Nephron progenitor cell (in vitro differentiated cells): ENCODE measurements around the gene TEDDM1.

ENCODE experiments used
- DNase-seq: peaks from one replicate; pipeline ENCODE4 v3.0.0; 2021
- H3K27ac Mint-ChIP-seq: 2 replicates; pipeline ENCODE4 v1.8.0; 2021; ENCODE audit warnings: mild to moderate bottlenecking, moderate library complexity, mixed read lengths
- H3K27me3 Mint-ChIP-seq: 2 replicates; pipeline ENCODE4 v1.8.0; 2021; ENCODE audit warnings: mild to moderate bottlenecking, low read depth, mixed read lengths; ENCODE audit not compliant: poor library complexity
- H3K36me3 Mint-ChIP-seq: 2 replicates; pipeline ENCODE4 v1.8.0; 2021; ENCODE audit warnings: low read depth, mixed read lengths
- H3K4me1 Mint-ChIP-seq: 2 replicates; pipeline ENCODE4 v1.8.0; 2021; ENCODE audit warnings: mixed read lengths
- H3K4me3 Mint-ChIP-seq: 2 replicates; pipeline ENCODE4 v1.8.0; 2021; ENCODE audit warnings: mild to moderate bottlenecking, moderate library complexity, mixed read lengths
- H3K9me3 Mint-ChIP-seq: 2 replicates; pipeline ENCODE4 v1.8.0; 2021; ENCODE audit warnings: mild to moderate bottlenecking, moderate library complexity, mixed read lengths
- TF ChIP-seq, protein P1 (sequence below): fragments of 200-600 bp; sonication (generic); IDR thresholded peaks from 2 replicates; pipeline ENCODE4 v1.5.0; 2021; ENCODE audit warnings: antibody characterized with exemption

The TEDDM1 gene

DNA sequence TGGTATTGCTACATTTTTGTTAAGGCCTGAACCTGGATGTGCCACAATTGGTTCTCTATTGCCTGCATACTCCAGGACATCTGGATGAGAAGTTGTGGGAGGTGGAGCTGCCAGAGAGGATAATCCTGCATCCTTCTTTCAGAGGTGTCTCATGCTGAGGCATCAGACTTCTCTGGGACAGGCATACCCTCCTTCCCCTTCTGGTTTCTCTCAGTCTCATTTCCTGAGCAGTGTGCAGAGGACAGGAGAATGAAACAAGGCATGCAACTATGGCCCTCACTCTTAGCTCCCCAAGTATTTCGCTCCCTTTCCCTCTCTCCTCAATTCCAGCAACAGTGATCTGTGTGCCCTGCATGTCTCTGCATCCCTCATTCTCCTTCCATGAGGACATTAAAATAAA is 41.9 kb upstream of the TEDDM1 start:
- Mint-ChIP-seq H3K9me3 (peaks cover 26% of the 10 kb centered on the region), H3K27ac (no peak overlapping the region), H3K4me3 (no peak overlapping the region), H3K36me3 (peaks cover 4% of the 10 kb centered on the region), H3K27me3 (no peaks in the 10 kb centered on the region), H3K4me1 (no peaks in the 10 kb centered on the region)
- TF ChIP-seq, protein P1, sequence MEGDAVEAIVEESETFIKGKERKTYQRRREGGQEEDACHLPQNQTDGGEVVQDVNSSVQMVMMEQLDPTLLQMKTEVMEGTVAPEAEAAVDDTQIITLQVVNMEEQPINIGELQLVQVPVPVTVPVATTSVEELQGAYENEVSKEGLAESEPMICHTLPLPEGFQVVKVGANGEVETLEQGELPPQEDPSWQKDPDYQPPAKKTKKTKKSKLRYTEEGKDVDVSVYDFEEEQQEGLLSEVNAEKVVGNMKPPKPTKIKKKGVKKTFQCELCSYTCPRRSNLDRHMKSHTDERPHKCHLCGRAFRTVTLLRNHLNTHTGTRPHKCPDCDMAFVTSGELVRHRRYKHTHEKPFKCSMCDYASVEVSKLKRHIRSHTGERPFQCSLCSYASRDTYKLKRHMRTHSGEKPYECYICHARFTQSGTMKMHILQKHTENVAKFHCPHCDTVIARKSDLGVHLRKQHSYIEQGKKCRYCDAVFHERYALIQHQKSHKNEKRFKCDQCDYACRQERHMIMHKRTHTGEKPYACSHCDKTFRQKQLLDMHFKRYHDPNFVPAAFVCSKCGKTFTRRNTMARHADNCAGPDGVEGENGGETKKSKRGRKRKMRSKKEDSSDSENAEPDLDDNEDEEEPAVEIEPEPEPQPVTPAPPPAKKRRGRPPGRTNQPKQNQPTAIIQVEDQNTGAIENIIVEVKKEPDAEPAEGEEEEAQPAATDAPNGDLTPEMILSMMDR = no peak
- DNase-seq = no peak

DNA sequence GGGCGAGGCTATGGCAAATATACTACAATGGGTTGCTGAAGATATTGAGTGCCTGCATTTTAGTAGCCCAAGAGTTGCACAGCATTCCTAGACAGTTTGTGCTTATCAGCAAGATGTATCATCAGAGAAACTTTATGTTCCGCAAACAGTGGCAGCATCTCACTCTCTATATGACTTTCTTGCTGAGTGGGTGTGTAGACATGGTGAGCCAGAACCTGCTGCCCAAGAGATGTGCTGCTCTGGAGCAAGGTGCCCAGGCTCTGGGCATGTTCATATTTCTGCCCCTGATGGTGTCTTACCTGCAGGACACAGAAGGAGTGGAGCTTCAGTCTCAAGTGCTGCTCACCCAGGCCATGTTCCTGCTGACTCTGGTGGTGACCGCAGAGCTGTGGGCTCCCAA is 41.3 kb upstream of the TEDDM1 start:
- Mint-ChIP-seq H3K27ac (no peak overlapping the region), H3K36me3 (peaks cover 4% of the 10 kb centered on the region), H3K4me1 (no peaks in the 10 kb centered on the region), H3K27me3 (no peaks in the 10 kb centered on the region), H3K4me3 (no peak overlapping the region), H3K9me3 (peaks cover 25% of the 10 kb centered on the region)
- TF ChIP-seq, protein P1 = no peak
- no peak for DNase-seq

DNA sequence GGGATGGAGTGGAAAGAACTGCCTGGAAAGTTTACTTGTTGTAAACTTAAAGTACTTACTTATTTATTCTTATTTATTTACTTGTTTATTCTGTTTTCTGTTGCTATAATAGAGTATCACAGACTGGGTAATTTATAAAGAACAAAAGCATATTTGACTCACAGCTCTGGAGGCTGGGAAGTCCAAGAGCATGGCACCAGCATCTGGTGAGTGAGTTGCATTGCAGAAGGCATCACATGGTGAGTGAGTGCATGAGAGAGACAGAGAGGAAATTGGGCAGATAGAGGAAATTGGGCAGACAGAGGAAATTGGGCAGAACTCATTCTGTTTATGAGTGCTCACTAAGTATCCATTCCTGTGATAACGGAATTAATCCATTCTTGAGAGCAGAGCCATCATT is 37.9 kb upstream of the TEDDM1 start:
- TF ChIP-seq, protein P1 = no peak
- Mint-ChIP-seq H3K27me3 (no peaks in the 10 kb centered on the region), H3K27ac (no peak overlapping the region), H3K36me3 (peaks cover 4% of the 10 kb centered on the region), H3K9me3 (peaks cover 25% of the 10 kb centered on the region), H3K4me3 (no peak overlapping the region), H3K4me1 (no peaks in the 10 kb centered on the region)
- DNase-seq = no peak

DNA sequence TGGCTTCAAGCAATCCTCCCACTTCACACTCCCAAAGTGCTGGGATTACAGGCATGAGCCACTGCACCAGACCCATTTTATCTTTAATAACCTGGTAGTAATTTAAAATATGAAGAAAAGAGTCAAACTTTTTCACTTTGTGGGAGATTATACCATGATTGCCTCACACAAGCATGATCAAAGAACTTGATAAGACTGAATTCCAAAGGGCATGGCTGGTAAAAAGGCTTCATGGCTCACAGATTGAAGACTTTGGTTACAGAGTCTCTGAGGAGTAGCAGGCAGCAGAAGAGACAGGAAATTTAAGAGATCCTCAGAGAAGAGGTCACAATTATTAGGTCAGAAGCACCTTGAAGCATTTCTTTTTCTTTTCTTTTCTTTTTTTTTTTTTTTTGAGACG is 33.1 kb upstream of the TEDDM1 start:
- H3K27me3 Mint-ChIP-seq = no peaks in the 10 kb centered on the region
- TF ChIP-seq, protein P1 = no peak
- DNase-seq = no peak
- H3K9me3 Mint-ChIP-seq = peaks cover 11% of the 10 kb centered on the region
- no peak overlapping the region for H3K27ac Mint-ChIP-seq
- peaks cover 17% of the 10 kb centered on the region for H3K4me1 Mint-ChIP-seq
- H3K36me3 Mint-ChIP-seq = peaks cover 4% of the 10 kb centered on the region
- no peak overlapping the region for H3K4me3 Mint-ChIP-seq

DNA sequence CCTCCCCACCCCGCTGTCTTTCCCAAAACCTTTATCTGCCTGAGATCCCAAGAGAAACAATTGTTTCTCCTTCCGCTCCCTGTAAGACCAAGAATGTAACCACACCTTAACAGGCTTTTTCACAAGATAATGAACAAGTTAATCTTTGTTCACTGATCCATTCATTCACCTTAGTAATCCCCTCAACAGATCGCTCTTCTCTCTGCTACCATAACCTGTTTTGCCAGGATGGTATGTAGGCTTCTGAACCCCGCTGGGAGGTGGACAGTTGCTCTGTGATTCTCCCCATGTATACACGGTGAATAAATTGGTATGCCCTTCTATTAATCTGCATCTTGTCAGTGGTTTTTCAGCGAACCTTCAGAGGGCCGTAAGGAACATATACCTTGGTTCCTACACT is 30.8 kb upstream of the TEDDM1 start:
- no peak for DNase-seq
- Mint-ChIP-seq H3K27me3 (peaks cover 7% of the 10 kb centered on the region), H3K4me3 (no peak overlapping the region), H3K9me3 (no peaks in the 10 kb centered on the region), H3K36me3 (no peaks in the 10 kb centered on the region), H3K27ac (no peak overlapping the region), H3K4me1 (peaks cover 17% of the 10 kb centered on the region)
- TF ChIP-seq, protein P1 = no peak

DNA sequence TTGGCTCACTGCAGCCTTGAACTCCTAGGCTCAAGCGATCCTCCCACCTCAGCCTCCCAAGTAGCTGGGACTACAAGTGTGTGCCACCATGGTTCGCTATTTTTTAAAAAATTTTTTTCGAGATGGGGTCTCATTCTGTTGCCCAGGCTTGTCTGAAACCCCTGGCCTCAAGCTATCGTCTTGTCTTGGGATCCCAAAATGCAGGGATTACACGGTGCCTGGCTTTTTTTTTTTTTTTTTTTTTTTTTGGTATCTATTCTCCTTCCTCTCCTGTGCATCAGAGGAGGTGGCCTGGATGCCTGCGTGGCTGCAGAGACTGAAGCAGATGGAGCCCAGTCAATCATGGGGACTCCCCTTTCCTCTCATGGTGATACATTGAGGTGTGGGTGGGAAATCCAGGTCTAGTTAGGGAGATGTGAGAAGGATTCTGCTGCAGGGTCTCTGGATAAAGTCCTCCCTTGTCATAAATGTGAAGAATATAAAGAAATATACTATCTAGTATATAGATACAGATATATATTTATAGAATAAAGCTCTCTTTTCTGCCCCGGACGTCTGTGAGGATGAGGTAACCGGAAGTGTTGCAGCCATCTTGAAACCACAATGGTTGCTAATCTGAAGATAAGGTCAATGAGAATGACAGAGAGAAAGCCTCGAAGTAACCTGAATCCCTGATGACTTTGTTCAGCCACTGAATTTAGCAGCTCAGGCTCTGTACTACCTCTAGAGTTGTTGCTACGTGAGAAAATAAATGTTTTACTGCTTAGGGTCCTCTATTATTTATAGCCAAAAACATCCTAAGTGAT is 30.0 kb upstream of the TEDDM1 start:
- TF ChIP-seq, protein P1 = no peak
- no peaks in the 10 kb centered on the region for H3K9me3 Mint-ChIP-seq

More for the DNA sequence above, 30.0 kb upstream of the TEDDM1 start:
- Mint-ChIP-seq H3K36me3 (no peaks in the 10 kb centered on the region), H3K4me3 (no peak overlapping the region), H3K27ac (no peak overlapping the region), H3K27me3 (peaks cover 7% of the 10 kb centered on the region), H3K4me1 (peaks cover 17% of the 10 kb centered on the region)
- DNase-seq = no peak
